Motor neuron (in vitro differentiated cells): ENCODE measurements around the gene SPDEF. TPM values are rescaled to one million over a fixed set of nuclear protein-coding genes. Genes with fewer than 3 reads are reported as not detected.
A peak's percentile ranks its signal among the peaks of the same experiment; 100 is the strongest.

ENCODE experiments used
- ATAC-seq, 8 experiments: fragments of 200-7000 bp; cut with Tn5 transposase; replicated peaks in 6 of 8; 2 replicates each; pipeline ENCODE4 v1.8.0; 2021; ENCODE audit warnings: mild to moderate bottlenecking in 8 of 8, moderate library complexity in 8 of 8
- H3K27ac ChIP-seq, 2 donors: fragments of 250-450 bp; sonication (Bioruptor Pico); 2 replicates each; pipeline ENCODE4 v1.9.0; 2021; ENCODE audit warnings: antibody characterized with exemption in 2 of 2, mild to moderate bottlenecking in 2 of 2, moderate library complexity in 1 of 2
- H3K4me1 ChIP-seq, 2 donors: fragments of 250-450 bp; sonication (Bioruptor Pico); replicated peaks in 1 of 2; 2 replicates each; pipeline ENCODE4 v1.6.1; 2021; ENCODE audit warnings: antibody characterized with exemption in 2 of 2, mild to moderate bottlenecking in 2 of 2, moderate library complexity in 1 of 2
- H3K4me3 ChIP-seq, 5 donors: fragments of 250-450 bp; sonication (Bioruptor Pico); 2 replicates each; pipeline ENCODE4 v1.9.0; 2021; ENCODE audit warnings: antibody characterized with exemption in 5 of 5, mild to moderate bottlenecking in 5 of 5, moderate library complexity in 4 of 5
- WGBS, 10 experiments: fragments of 450-650 bp; shearing (Covaris generic); methylation state at CpG; one replicate each; pipeline ENCODE4 v1.0.0; 2022; 5-methylcytosine and 5-hydroxymethylcytosine counted together
- in situ Hi-C, 9 experiments: fragments of 400-800 bp; cut with MboI; loops; one replicate each; pipeline ENCODE4 v1.15.0; 2021; ENCODE audit warnings: low sequenced_read_pairs in 9 of 9, low pct_unique_long_range_greater_than_20kb in 2 of 9; ENCODE audit not compliant: unreplicated experiment in 9 of 9
- total RNA-seq, 8 experiments: library from RNA; unstranded; fragments of 300-600 nt; gene quantifications; 2 replicates each; pipeline versions ENCODE4 v1.2.3 to v1.2.4, GENCODE V29; 2022

The SPDEF gene
- total RNA-seq: under 1 TPM in 6 of 8 experiments, not detected in 2; 0.13 to 0.57 (median 0.37) TPM

- in situ Hi-C loops: no loop called here
- Histone ChIP-seq H3K27ac (no peak within 1 kb of the TSS), H3K4me3 (no peak within 1 kb of the TSS), H3K4me1 (peaks cover 13 to 21% of the 10 kb centered on the region in 2 donors)
- WGBS, 10 experiments: 43 to 92% (median 50%) methylated on average over 1 to 5 of the region's 6 CpGs; no CpG with 5 or more reads in 7 of the 10 experiments
- ATAC-seq: peak in 1 of 8 experiments; percentile 12
These were observed at the start of gene SPDEF for GRCh38 chr6:34556031-34556471. Gene SPDEF (minus strand): TSS chr6:34556329. CDS start chr6:34544455, 11,874 bp downstream.

- peaks cover 16 to 22% of the 10 kb centered on the region in 2 donors for H3K4me1 ChIP-seq
- H3K27ac ChIP-seq: no peak overlapping the region
- in situ Hi-C loops: loop anchor here in 4 of 9 experiments (25.0 kb wide), 1 partner anchor 416 kb away; no protein-coding TSS in a partner anchor
- no peak overlapping the region for H3K4me3 ChIP-seq
- peak in 3 of 8 experiments; percentile 23 to 59 (median 54) for ATAC-seq
- 51 to 100% (median 94%) methylated on average over 1 to 4 of the region's 4 CpGs; no CpG with 5 or more reads in 1 of the 10 experiments for WGBS, 10 experiments
These were observed 47.6 kb upstream of the SPDEF start for GRCh38 chr6:34603707-34604106.

GRCh38 chr6:34602318-34603111 lies 46.4 kb upstream of the SPDEF start:
- no peak overlapping the region for H3K27ac ChIP-seq
- ATAC-seq: peak in 3 of 8 experiments; percentile 38 to 46 (median 43)
- peaks cover 16 to 22% of the 10 kb centered on the region in 2 donors for H3K4me1 ChIP-seq
- 69 to 100% (median 82%) methylated on average over 1 to 8 of the region's 10 CpGs; no CpG with 5 or more reads in 2 of the 10 experiments for WGBS, 10 experiments
- in situ Hi-C loops: loop anchor here in 4 of 9 experiments (25.0 kb wide), 1 partner anchor 415 kb away; no protein-coding TSS in a partner anchor
- H3K4me3 ChIP-seq: no peak overlapping the region

- in situ Hi-C loops: loop anchor here in 4 of 9 experiments (25.0 kb wide), 1 partner anchor 414 kb away; no protein-coding TSS in a partner anchor
- Histone ChIP-seq H3K4me3 (no peak overlapping the region), H3K4me1 (peaks cover 16 to 22% of the 10 kb centered on the region in 2 donors), H3K27ac (no peak overlapping the region)
- WGBS, 10 experiments: 12 to 71% (median 60%) methylated on average over 1 to 4 of the region's 4 CpGs; no CpG with 5 or more reads in 5 of the 10 experiments
- peak in 5 of 8 experiments; percentile 59 to 71 (median 66) for ATAC-seq
These were observed 45.6 kb upstream of the SPDEF start for GRCh38 chr6:34601706-34602105.

GRCh38 chr6:34600796-34601195 lies 44.7 kb upstream of the SPDEF start:
- no peak overlapping the region for H3K4me3 ChIP-seq
- WGBS, 10 experiments: 80 to 100% (median 93%) methylated on average over 1 to 4 of the region's 4 CpGs; no CpG with 5 or more reads in 1 of the 10 experiments
- in situ Hi-C loops: loop anchor here in 4 of 9 experiments (25.0 kb wide), 1 partner anchor 413 kb away; no protein-coding TSS in a partner anchor
- no peak overlapping the region for H3K27ac ChIP-seq
- peaks cover 16 to 25% of the 10 kb centered on the region in 2 donors for H3K4me1 ChIP-seq
- ATAC-seq: no peak

GRCh38 chr6:34600101-34600500 lies 44.0 kb upstream of the SPDEF start:
- Histone ChIP-seq H3K27ac (no peak overlapping the region), H3K4me3 (no peak overlapping the region), H3K4me1 (peaks cover 16 to 27% of the 10 kb centered on the region in 2 donors)
- ATAC-seq: no peak
- 93 to 100% (median 99%) methylated on average over 1 to 5 of the region's 5 CpGs; no CpG with 5 or more reads in 2 of the 10 experiments for WGBS, 10 experiments
- in situ Hi-C loops: loop anchor here in 4 of 9 experiments (25.0 kb wide), 1 partner anchor 413 kb away; no protein-coding TSS in a partner anchor

GRCh38 chr6:34598712-34599111 lies 42.6 kb upstream of the SPDEF start:
- H3K4me1 ChIP-seq: peaks cover 16 to 27% of the 10 kb centered on the region in 2 donors
- no peak overlapping the region for H3K4me3 ChIP-seq
- 21 to 100% (median 76%) methylated on average over 1 to 3 of the region's 3 CpGs; no CpG with 5 or more reads in 2 of the 10 experiments for WGBS, 10 experiments
- in situ Hi-C loops: loop anchor here in 1 of 9 experiments (25.0 kb wide), 1 partner anchor 136 kb away; the partner anchor contains the start of gene PACSIN1
- peak in 2 of 8 experiments; percentile 31 to 54 for ATAC-seq
- no peak overlapping the region for H3K27ac ChIP-seq

- 67 to 100% (median 92%) methylated on average over 1 to 3 of the region's 3 CpGs for WGBS, 10 experiments
- peak in 1 of 8 experiments; percentile 35 for ATAC-seq
- Histone ChIP-seq H3K4me1 (peaks cover 16 to 24% of the 10 kb centered on the region in 2 donors), H3K4me3 (no peak overlapping the region), H3K27ac (no peak overlapping the region)
- in situ Hi-C loops: loop anchor here in 1 of 9 experiments (25.0 kb wide), 1 partner anchor 135 kb away; the partner anchor contains the start of gene PACSIN1
These were observed 41.6 kb upstream of the SPDEF start for GRCh38 chr6:34597605-34598353.

GRCh38 chr6:34596798-34597197 lies 40.7 kb upstream of the SPDEF start:
- no peak overlapping the region for H3K27ac ChIP-seq
- in situ Hi-C loops: loop anchor here in 1 of 9 experiments (25.0 kb wide), 1 partner anchor 134 kb away; the partner anchor contains the start of gene PACSIN1
- ATAC-seq: no peak
- 80 to 100% (median 86%) methylated on average over 1 of the region's 1 CpG; no CpG with 5 or more reads in 2 of the 10 experiments for WGBS, 10 experiments
- H3K4me1 ChIP-seq: peaks cover 12 to 14% of the 10 kb centered on the region in 2 donors
- no peak overlapping the region for H3K4me3 ChIP-seq

- WGBS, 10 experiments: 5 to 75% (median 66%) methylated on average over 2 to 5 of the region's 6 CpGs; no CpG with 5 or more reads in 1 of the 10 experiments
- peaks cover 0 to 5% of the 10 kb centered on the region in 2 donors for H3K4me1 ChIP-seq
- in situ Hi-C loops: loop anchor here in 1 of 9 experiments (25.0 kb wide), 1 partner anchor 133 kb away; the partner anchor contains the start of gene PACSIN1
- ATAC-seq: peak in 6 of 8 experiments; percentile 24 to 83 (median 47)
- H3K4me3 ChIP-seq: no peak overlapping the region
- H3K27ac ChIP-seq: no peak overlapping the region
These were observed 39.4 kb upstream of the SPDEF start for GRCh38 chr6:34595332-34596184.

- no peak for ATAC-seq
- Histone ChIP-seq H3K27ac (no peak overlapping the region), H3K4me1 (peaks cover 11 to 12% of the 10 kb centered on the region in 2 donors), H3K4me3 (no peak overlapping the region)
- WGBS, 10 experiments: 83 to 100% (median 94%) methylated on average over 1 to 5 of the region's 5 CpGs; no CpG with 5 or more reads in 4 of the 10 experiments
- in situ Hi-C loops: loop anchor here in 1 of 9 experiments (25.0 kb wide), 1 partner anchor 131 kb away; the partner anchor contains the start of gene PACSIN1
These were observed 37.6 kb upstream of the SPDEF start for GRCh38 chr6:34593701-34594100.
